Middle frontal gyrus (tissue), 1 donor: Measurements from ENCODE around the gene CBX5.
"Not testable (repeated sequence)": the region's sequence is repeated elsewhere in the genome, so short reads cannot be mapped to it uniquely, and the experiment has no call there.

ENCODE experiments used
- DNase-seq: peaks from one replicate; pipeline ENCODE4 v3.0.0-alpha.2; 2015; ENCODE audit warnings: low spot score; ENCODE audit errors: extremely low spot score

The CBX5 gene

DNA sequence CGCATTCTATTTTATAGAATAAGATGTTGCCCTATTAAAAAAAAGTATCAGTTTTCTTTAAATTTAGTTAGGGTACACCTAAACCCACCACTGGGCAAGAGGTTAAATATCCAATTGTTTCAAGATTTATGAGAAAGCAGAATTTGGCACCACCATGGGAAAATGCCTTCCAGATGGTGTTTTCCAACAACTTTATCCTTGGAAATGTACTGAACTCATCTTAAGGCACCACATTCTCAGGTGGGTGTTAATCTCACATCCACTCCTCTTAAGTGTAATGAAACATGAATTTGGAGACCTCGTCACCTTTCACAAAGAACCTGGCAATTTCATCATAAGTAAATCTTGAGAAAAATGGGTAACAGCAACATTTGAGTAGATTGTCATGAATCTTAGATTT is 13.1 kb downstream of the CBX5 start:
- DNase-seq, result no peak

DNA sequence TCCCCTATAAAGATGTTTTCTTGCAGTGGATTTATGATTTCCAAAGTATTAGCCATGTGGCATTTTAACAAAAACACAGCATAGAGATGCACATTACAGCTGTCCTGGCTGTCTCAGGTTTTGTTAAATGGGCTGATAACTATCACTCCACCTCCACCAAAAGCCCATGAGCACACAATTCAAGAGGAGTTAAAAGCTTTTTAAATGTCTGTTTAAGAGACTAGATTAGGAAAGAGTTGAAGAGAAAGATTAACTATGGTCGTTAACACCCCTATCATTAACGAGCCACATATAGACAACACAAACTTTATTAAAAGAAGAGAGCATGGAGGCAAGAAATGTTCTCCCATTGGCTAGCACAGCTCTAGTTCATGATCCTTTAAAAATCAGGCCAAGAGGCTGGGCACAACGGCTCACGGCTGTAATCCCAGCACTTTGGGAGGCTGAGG is 14.5 kb downstream of the CBX5 start:
- DNase-seq, result no peak

DNA sequence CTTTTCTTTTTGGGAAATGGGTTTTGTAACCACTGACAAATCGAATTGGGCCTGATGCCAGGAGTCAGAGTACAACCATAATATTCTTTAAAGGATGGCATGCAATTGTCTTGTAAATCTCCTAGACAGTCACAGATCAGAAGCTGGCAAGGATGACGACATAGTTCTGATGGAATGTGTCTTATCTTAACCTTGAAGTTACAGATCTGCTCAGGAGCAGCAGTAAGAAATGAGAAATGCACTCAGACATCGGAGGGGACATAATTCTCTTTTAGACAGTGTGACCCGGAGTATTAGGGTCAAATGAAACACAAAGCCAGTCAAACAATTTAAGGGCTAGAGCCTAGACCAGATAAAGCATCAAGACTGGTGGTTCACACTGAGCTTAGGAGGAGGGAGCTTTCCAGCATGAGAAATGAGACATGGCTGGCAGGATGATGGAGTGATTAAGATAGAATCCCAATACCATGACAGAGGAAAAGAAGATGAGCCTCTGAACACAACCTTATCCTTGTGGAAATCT is 17.5 kb downstream of the CBX5 start:
- no peak for DNase-seq

DNA sequence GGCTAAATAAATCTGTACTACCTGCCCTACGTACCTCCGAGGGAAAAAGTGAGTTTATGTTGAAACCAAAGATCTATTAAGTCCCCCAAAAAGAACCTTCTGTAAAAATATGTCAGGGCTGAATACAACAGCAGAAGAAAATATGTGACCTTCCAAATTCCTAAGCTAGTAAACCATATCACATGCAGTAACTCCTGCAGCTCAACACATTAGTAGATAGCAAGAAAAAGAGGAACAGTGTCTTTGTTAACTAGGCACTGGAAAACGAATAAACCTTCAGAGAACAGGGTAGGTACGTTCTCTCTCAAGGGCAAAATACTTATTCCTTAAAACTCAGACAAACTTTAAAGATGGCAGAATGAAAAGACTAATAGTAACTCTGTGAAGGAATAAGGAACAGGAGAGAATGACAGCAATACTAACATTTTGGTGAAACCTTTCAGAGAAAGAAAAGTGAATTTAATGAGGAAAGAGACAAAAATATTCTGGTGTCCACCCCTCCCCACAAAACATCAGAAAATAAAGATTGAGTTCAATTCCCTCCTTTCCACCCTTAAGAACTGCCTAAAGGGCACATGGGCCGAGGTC is 18.0 kb downstream of the CBX5 start:
- DNase-seq, result no peak

GRCh38 chr12:54259194-54260011 is 20.5 kb downstream of the CBX5 start:
- peak; percentile 84 for DNase-seq

GRCh38 chr12:54258201-54258681 is 21.7 kb downstream of the CBX5 start:
- DNase-seq, result no peak

DNA sequence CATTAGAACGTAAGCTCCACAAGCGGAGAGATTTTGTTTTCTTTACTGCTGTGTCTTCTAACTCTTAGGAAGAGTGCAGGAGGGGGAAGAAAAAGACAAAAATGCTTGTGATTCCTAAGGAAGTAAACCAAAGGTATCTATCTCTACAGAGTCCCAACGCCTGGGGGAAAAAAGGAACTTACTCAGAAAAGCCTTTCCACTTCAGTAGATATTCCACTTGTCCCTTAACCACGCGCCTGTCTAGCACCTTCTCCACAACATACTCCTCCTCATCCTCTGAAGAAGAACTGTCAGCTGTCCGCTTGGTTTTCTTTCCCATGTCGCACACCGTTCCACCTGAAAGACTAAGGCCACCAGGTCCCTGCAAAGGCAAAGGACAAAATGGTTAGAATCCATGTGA is 22.6 kb downstream of the CBX5 start:
- no peak for DNase-seq

DNA sequence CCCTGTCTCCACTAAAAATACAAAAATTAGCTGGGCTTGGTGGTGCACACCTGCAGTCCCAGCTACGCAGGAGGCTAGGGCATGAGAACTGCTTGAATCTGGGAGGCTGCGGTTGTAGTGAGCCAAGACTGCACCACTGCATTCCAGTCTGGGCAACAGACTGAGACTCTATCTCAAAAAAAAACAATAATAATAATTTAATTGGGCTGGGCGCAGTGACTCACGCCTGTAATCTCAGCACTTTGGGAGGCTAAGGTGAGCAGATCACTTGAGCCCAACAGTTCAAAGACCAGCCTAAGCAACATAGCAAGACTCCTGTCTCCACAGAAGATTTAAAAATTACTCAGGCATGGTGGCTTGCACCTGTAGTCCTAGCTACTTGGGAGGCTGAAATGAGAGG is 26.7 kb downstream of the CBX5 start:
- DNase-seq, result no peak

- DNase-seq, result no peak
These were observed 28.1 kb downstream of the CBX5 start for GRCh38 chr12:54251667-54252284.

DNA sequence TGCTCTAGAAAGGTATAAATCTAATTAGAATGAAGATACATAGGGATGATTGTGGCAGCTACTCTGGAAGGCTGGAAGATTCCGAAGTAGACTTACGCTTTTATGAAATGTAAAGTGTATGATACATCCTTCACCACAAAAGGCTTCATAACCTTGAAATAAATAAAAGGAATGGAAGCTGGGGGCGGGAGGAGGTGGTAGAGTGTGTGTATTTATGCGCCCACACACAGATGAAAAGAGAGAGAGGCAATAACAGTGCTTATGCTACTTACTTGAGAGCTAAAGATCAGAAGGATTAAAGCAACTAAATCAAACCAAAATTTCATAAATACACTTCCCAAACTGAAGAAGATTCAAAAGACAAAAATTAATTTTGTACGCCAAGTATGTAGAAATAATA is 30.4 kb downstream of the CBX5 start:
- DNase-seq, result no peak

DNA sequence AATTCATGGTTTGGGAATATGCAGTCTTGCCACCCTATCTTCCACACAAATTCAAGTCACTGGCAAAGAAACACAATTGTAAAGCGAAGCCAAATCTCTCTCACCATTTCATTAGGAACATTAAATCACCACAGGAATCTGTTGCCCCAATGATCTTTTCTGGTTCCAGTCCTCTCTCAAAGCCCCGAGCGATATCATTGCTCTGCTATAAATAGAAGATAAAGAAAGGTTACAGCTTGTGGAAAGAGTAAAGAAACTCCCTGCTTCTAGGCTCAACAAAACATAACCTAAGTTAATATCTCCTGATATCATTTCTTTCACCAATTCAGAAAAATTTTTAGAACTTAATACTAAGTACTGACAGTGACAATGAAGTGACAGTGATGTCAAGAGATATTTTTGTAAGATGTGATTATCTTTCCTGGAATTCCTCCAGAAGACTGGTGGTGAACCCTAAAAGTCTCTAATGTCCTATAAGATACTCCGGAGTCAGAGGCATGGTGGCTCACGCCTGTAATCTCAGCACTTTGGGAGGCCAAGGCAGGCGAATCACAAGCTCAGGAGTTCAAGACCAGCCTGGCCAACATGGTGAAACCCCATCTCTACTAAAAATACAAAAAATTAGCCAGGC is 33.8 kb downstream of the CBX5 start:
- no peak for DNase-seq

GRCh38 chr12:54240971-54241588 is 38.8 kb downstream of the CBX5 start:
- no peak for DNase-seq

GRCh38 chr12:54240129-54240528 is 39.8 kb downstream of the CBX5 start:
- DNase-seq, result no peak

- no peak for DNase-seq
These were observed 40.3 kb downstream of the CBX5 start for GRCh38 chr12:54239620-54240019.

DNA sequence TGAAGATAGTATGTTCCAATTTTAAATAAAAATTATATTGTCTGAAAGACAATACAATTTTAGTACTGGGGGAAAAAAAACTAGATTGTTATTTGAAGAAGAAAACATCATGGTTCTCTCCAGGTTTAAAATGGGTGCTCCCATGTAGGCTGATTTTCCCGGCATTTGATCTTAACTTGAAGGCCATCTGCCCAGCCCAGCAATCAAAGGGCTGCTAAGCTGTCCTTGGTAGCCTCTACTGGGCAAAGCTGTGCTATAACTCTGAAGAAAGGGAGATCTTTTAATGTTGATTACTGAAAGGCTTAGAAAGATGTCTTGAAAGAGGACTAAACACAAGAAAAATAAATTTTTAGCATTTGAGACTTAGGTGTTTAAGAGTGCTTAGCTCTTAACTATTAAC is 41.4 kb downstream of the CBX5 start:
- DNase-seq, result no peak

- DNase-seq, result no peak
These were observed 47.1 kb downstream of the CBX5 start for GRCh38 chr12:54232790-54233189.

- DNase-seq, result not testable (repeated sequence)
These were observed 48.7 kb downstream of the CBX5 start for GRCh38 chr12:54231269-54231668.

DNA sequence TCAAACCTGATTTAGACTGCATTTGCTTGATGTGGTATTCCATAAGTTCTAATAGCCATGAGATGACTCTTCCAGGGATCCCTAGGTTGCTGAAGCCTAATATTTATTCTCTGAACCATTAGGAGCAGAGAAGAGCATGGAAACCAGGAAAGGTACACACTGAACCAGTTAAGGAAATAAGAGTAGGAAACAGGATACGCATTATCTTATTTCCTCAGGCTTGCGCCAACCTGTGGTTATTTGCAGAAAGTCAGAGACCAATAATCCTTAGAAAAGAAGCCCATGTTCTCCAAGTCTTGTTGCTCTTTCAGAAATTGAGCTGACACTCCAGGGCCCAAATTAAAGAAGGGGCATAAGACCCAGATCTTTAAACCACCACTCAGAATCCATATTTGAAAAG is 49.4 kb downstream of the CBX5 start:
- DNase-seq, result no peak

DNA sequence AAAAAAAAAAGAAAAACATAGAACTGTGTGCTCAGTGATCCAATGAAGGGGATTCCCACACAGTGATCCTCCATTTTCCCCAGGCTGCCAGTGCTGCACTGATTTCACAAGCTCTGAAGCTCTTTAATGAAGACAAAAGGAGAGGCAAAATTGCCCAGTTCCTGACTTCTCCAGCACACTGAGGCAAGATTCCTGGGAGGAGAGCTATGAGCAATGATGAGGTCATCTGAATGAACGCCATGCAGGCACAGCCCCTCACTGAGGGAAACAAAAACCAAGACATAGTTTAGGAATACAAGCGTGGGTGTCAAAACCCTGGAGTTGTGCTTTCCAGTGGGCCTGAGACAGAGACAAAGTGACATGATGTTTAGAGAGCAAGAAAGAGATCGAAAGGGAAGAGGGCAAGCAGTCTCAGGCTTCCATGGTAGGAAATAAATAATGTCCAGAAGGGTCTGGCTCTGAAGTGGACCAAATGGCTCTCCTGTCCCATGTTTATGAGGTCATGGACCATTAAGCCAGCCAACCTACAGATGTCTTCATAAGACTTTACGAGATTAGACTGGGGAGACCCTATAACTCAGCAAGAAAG is 50.2 kb downstream of the CBX5 start:
- no peak for DNase-seq

DNA sequence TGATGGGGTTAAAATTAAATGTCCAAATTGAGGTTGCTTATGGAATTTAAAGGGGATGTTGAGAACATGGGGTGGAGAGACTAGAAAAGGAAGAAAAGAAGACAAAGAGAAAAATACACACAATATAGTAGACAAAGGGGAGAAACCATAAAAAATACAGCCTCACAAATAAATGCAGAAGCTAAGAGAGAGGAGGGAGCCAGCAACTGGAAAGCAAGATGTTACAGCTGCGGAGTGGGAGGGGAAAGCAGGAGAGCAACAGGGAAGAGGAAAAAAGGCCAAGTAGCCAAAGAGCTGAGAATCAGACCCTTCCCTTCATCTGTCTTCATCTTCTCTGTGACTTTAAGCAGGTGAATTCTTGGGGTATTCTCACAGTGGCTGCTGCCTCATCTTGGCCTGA is 51.5 kb downstream of the CBX5 start:
- no peak for DNase-seq

DNA sequence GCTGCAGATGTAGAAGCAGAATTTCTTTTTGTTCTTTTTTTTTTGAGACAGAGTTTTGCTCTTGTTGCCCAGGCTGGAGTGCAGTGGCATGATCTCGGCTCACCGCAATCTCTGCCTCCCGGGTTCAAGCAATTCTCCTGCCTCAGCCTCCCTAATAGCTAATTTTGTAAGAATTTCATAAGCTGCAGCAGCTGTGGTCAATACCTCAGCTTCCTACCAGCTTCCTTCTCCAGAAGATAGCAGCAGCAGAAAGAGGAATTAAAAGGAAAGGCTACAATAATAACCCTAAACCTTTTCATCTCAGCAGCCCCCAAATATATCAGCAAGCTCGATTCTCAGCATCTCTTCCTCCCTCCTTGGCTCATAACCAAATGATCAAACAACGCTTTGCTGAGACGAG is 52.0 kb downstream of the CBX5 start:
- DNase-seq, result not testable (repeated sequence)
